Measurements from ENCODE around the gene HSPA4.

The HSPA4 gene

DNA sequence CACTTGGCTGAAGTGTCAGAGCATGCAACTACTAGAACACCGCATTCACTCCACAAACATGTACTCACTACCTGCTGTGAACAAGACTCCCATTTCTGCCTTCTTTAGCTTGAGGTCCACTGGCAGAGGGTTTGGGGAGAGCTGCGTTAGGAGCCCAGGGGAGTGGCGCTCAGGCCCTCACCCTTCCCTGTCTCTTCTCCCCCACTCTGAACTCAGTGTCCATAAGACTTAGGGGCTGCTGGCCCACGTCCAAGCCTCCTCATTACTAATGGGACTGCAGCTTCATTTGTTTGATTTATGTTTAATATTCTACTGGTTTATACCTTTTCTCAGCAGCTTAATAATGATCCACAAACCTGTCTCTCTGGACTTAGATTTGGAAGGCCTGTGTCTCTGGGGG lies 70.9 kb downstream of the HSPA4 start:
- in situ Hi-C loops (cut with HindIII; ENCODE audit: low pct_ligation_motif_present, low sequenced_read_pairs), result loop anchor here (25.0 kb wide), 1 partner anchor 165 kb away; no protein-coding TSS in a partner anchor
- no peak for TF ChIP-seq CTCF (IDR thresholded peaks at IDR 0.05; ENCODE audit: low read depth, low read length, missing control alignments)
- DNase-seq, result no peak
- no peaks in the 10 kb centered on the region for H3K27me3 ChIP-seq (replicated peaks)
- no peak overlapping the region for H3K27ac ChIP-seq
- H3K36me3 ChIP-seq (replicated peaks), result no peaks in the 10 kb centered on the region
- no peak overlapping the region for H3K4me3 ChIP-seq (ENCODE audit: low read depth, low read length)

DNA sequence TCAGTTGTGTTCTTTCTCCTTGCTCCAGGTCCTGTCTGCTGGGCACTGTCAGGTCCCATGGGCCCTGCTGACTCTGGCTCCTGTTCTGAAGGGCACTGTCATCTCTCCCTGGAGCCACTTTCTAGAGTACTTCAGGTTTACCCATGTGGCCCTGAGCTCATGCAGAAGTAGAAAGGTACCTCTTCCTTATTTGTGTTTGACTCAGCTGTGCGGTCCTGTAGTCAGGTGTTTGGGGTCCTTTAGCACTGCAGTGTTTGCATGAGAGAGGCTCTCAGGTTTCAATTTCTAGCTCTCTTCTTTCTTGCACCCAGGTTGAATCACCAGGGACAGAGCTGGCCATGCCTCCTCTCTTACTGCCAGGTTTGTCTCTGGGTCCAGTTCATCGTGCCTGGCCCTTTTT lies 71.5 kb downstream of the HSPA4 start:
- in situ Hi-C loops (cut with HindIII; ENCODE audit: low pct_ligation_motif_present, low sequenced_read_pairs), result loop anchor here (25.0 kb wide), 1 partner anchor 164 kb away; no protein-coding TSS in a partner anchor
- TF ChIP-seq CTCF (IDR thresholded peaks at IDR 0.05; ENCODE audit: low read depth, low read length, missing control alignments), result no peak

DNA sequence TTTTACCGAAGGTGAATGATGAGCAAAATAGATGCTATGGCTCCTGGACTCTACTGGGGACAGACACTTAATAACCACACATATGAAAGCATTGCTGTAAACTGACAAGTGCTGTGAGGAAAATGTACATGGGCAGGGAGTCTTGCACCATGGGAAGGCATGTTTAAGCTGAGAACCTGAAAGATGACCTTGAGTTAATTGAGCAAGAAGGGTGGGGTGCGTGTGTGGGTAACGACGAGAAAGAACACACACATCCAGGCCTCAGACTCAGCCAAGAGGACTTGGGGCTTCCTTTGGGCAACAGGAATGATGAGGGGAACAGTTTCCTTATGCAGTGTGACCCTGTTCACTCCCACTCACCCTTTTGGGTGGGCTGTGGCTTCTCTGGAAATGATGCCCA lies 73.1 kb downstream of the HSPA4 start:
- in situ Hi-C loops (cut with HindIII; ENCODE audit: low pct_ligation_motif_present, low sequenced_read_pairs), result loop anchor here (25.0 kb wide), 1 partner anchor 162 kb away; no protein-coding TSS in a partner anchor
- Histone ChIP-seq H3K4me3 (ENCODE audit: low read depth, low read length) (no peak overlapping the region), H3K36me3 (replicated peaks) (no peaks in the 10 kb centered on the region), H3K27ac (no peak overlapping the region), H3K27me3 (replicated peaks) (no peaks in the 10 kb centered on the region)
- no peak for TF ChIP-seq CTCF (IDR thresholded peaks at IDR 0.05; ENCODE audit: low read depth, low read length, missing control alignments)
- DNase-seq, result no peak

More for the DNA sequence above, 71.5 kb downstream of the HSPA4 start:
- Histone ChIP-seq H3K4me3 (ENCODE audit: low read depth, low read length) (no peak overlapping the region), H3K36me3 (replicated peaks) (no peaks in the 10 kb centered on the region), H3K27ac (no peak overlapping the region), H3K27me3 (replicated peaks) (no peaks in the 10 kb centered on the region)
- no peak for DNase-seq

DNA sequence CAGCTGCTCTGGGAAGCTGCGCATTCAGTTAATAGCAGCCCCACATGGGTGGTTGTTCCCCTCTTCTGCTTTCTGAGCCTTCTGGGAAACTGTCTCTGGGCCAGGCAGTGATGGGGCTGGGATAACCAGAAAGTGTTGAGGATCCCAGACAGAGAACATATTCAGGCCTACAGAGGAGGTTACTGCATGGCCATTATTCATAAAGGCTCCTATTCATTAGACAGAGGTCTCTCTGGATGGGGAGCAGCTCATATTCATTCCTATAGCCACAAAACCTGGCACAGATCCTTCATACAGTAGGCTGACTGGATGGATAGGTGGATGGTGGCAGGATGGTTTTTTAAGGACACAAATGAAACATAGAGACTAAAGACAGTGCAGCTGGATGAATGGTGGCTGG lies 76.3 kb downstream of the HSPA4 start:
- TF ChIP-seq CTCF (IDR thresholded peaks at IDR 0.05; ENCODE audit: low read depth, low read length, missing control alignments), result no peak
- no peak for DNase-seq
- in situ Hi-C loops (cut with HindIII; ENCODE audit: low pct_ligation_motif_present, low sequenced_read_pairs), result no loop called here
- H3K4me3 ChIP-seq (ENCODE audit: low read depth, low read length), result no peak overlapping the region
- H3K36me3 ChIP-seq (replicated peaks), result no peaks in the 10 kb centered on the region
- H3K27me3 ChIP-seq (replicated peaks), result no peaks in the 10 kb centered on the region
- H3K27ac ChIP-seq, result no peak overlapping the region

DNA sequence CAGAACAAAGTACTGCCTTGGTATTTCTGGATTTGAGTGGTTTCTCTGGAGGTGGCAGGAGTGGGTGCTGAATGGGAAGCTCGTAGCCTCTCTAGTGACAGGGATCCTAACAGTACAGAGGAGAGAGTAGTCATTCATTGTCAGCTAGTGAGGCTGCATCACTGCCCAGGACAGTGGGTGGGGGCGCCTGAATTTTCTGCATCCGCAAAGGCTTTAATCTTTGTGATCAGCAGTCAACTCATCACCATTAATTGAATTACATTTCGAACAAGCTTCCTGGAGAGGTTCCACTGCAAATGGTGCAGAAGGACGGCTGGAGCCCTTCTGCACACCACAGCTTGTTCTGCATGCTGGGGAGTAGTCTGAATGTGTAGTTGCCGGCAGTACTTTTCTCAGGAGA lies 77.5 kb downstream of the HSPA4 start:
- no peaks in the 10 kb centered on the region for H3K27me3 ChIP-seq (replicated peaks)
- in situ Hi-C loops (cut with HindIII; ENCODE audit: low pct_ligation_motif_present, low sequenced_read_pairs), result no loop called here
- no peak overlapping the region for H3K27ac ChIP-seq
- no peak overlapping the region for H3K4me3 ChIP-seq (ENCODE audit: low read depth, low read length)
- H3K36me3 ChIP-seq (replicated peaks), result no peaks in the 10 kb centered on the region
- no peak for DNase-seq
- no peak for TF ChIP-seq CTCF (IDR thresholded peaks at IDR 0.05; ENCODE audit: low read depth, low read length, missing control alignments)

DNA sequence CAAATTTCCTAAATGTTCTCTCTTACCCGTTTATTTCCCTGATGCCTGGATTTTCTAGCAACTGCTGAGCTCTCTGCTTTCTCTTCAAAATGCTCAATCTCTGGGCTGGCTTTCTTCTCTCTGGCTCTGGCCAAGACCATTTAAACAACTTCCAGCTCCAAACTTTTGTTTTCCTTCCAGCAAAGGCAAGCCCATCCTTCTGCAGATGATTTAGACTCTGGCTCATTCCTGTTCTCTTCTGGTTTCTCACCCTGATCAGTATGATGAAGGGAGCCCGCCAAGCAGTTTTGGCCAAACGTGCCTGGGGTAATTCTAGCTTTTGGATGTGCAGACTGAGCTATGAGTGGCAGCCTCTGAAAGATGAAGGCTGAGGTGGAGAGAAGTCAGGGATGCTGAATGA lies 78.1 kb downstream of the HSPA4 start:
- H3K27ac ChIP-seq, result no peak overlapping the region
- H3K27me3 ChIP-seq (replicated peaks), result no peaks in the 10 kb centered on the region
- no peaks in the 10 kb centered on the region for H3K36me3 ChIP-seq (replicated peaks)
- no peak for TF ChIP-seq CTCF (IDR thresholded peaks at IDR 0.05; ENCODE audit: low read depth, low read length, missing control alignments)
- DNase-seq, result no peak
- H3K4me3 ChIP-seq (ENCODE audit: low read depth, low read length), result no peak overlapping the region
- in situ Hi-C loops (cut with HindIII; ENCODE audit: low pct_ligation_motif_present, low sequenced_read_pairs), result no loop called here
